Adrenal gland (tissue), 5 donors: ENCODE measurements around the gene DLG5.

ENCODE experiments used
- POLR2A ChIP-seq, 2 donors: fragments of 450-650 bp; IDR thresholded peaks; one replicate each; pipeline ENCODE4 v1.6.1; 2017; ENCODE audit warnings: antibody characterized with exemption in 2 of 2, mild to moderate bottlenecking in 2 of 2, moderate library complexity in 1 of 2
- TF ChIP-seq, protein P1 (sequence below), 6 experiments: fragments of 450-650 bp in 4 of 6; fragments of 200-600 bp in 2 of 6; sonication (generic) in 1 of 6; IDR thresholded peaks; 1 replicate in 5 of 6; 2 replicates in 1 of 6; pipeline versions ENCODE4 v1.5.1 to v1.8.0; 2016 to 2021; ENCODE audit warnings: antibody characterized with exemption in 6 of 6, mild to moderate bottlenecking in 2 of 6, moderate library complexity in 1 of 6
- donor health status: DM: no; HTN: no; CAD: no.

- TF ChIP-seq POLR2A (IDR thresholded peaks at IDR 0.05) = no peak
- TF ChIP-seq, protein P1, sequence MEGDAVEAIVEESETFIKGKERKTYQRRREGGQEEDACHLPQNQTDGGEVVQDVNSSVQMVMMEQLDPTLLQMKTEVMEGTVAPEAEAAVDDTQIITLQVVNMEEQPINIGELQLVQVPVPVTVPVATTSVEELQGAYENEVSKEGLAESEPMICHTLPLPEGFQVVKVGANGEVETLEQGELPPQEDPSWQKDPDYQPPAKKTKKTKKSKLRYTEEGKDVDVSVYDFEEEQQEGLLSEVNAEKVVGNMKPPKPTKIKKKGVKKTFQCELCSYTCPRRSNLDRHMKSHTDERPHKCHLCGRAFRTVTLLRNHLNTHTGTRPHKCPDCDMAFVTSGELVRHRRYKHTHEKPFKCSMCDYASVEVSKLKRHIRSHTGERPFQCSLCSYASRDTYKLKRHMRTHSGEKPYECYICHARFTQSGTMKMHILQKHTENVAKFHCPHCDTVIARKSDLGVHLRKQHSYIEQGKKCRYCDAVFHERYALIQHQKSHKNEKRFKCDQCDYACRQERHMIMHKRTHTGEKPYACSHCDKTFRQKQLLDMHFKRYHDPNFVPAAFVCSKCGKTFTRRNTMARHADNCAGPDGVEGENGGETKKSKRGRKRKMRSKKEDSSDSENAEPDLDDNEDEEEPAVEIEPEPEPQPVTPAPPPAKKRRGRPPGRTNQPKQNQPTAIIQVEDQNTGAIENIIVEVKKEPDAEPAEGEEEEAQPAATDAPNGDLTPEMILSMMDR (IDR thresholded peaks at IDR 0.05) = no peak
Observed at GRCh38 chr10:77904100-77904840, 22.3 kb downstream of the DLG5 start.
